RWPE2 (cell line): ENCODE results near the gene TLK1.

Experiments
- ATAC-seq: fragments of 200-7000 bp; cut with Tn5 transposase; 3 replicates; pipeline ENCODE4 v1.9.1; 2021; ENCODE audit warnings: low read depth
- DNase-seq: peaks from one replicate; pipeline ENCODE4 v3.0.0-alpha.2; 2020; ENCODE audit warnings: low spot score
- H3K27ac ChIP-seq: fragments of 450-650 bp; 2 replicates; pipeline ENCODE4 v1.5.1; 2017; ENCODE audit warnings: mild to moderate bottlenecking; ENCODE audit not compliant: poor library complexity, severe bottlenecking
- H3K27me3 ChIP-seq: fragments of 250-450 bp; sonication (Bioruptor Pico); 2 replicates; pipeline ENCODE4 v1.5.1; 2021; ENCODE audit warnings: mild to moderate bottlenecking, moderate library complexity; ENCODE audit not compliant: insufficient read depth, poor library complexity, severe bottlenecking
- H3K36me3 ChIP-seq: fragments of 250-450 bp; sonication (Bioruptor Pico); 2 replicates; pipeline ENCODE4 v1.5.1; 2020; ENCODE audit warnings: low read depth, mild to moderate bottlenecking, moderate library complexity
- H3K4me1 ChIP-seq: fragments of 250-450 bp; sonication (Bioruptor Pico); 2 replicates; pipeline ENCODE4 v1.5.1; 2021; ENCODE audit warnings: mild to moderate bottlenecking, moderate library complexity; ENCODE audit not compliant: insufficient read depth, poor library complexity, severe bottlenecking
- H3K4me3 ChIP-seq: fragments of 250-450 bp; sonication (Bioruptor Pico); 2 replicates; pipeline ENCODE4 v1.5.1; 2021; ENCODE audit warnings: mild to moderate bottlenecking, moderate library complexity; ENCODE audit not compliant: severe bottlenecking
- H3K9me3 ChIP-seq: fragments of 250-450 bp; sonication (Bioruptor Pico); 2 replicates; pipeline ENCODE4 v1.5.1; 2021; ENCODE audit warnings: mild to moderate bottlenecking, moderate library complexity; ENCODE audit not compliant: severe bottlenecking
- CTCF ChIP-seq: fragments of 450-650 bp; IDR thresholded peaks from one replicate; pipeline ENCODE4 v1.5.1; 2017; ENCODE audit warnings: mild to moderate bottlenecking, moderate library complexity; ENCODE audit not compliant: poor library complexity, severe bottlenecking

TLK1 gene

GRCh38 chr2:170973492-170974303 lies 187.0 kb downstream of the TLK1 start:
- Histone ChIP-seq H3K9me3 (no peaks in the 10 kb centered on the region), H3K27me3 (no peaks in the 10 kb centered on the region), H3K4me3 (peak overlapping the region; percentile 68), H3K4me1 (peaks cover 4% of the 10 kb centered on the region), H3K27ac (no peak overlapping the region), H3K36me3 (no peaks in the 10 kb centered on the region)
- peak; percentile 99 for TF ChIP-seq CTCF
- ATAC-seq (peak; percentile 81), DNase-seq (peak; percentile 82)

GRCh38 chr2:170973225-170973491 lies 187.5 kb downstream of the TLK1 start:
- no peak for ATAC-seq
- no peak for TF ChIP-seq CTCF
- Histone ChIP-seq H3K4me3 (peak overlapping the region; percentile 68), H3K36me3 (peaks cover 3% of the 10 kb centered on the region; the same call in 1 of the 2 replicates), H3K27ac (no peak overlapping the region), H3K27me3 (no peaks in the 10 kb centered on the region), H3K4me1 (peaks cover 4% of the 10 kb centered on the region), H3K9me3 (no peaks in the 10 kb centered on the region)
- no peak for DNase-seq

GRCh38 chr2:170972296-170973224 lies 188.1 kb downstream of the TLK1 start:
- no peak for ATAC-seq
- no peak for DNase-seq
- Histone ChIP-seq H3K27ac (no peak overlapping the region), H3K27me3 (no peaks in the 10 kb centered on the region), H3K36me3 (peaks cover 6% of the 10 kb centered on the region; the same call in 1 of the 2 replicates), H3K4me1 (peaks cover 4% of the 10 kb centered on the region), H3K4me3 (peak overlapping the region; percentile 68), H3K9me3 (no peaks in the 10 kb centered on the region)
- no peak for TF ChIP-seq CTCF

- ATAC-seq: no peak
- peaks cover 12% of the 10 kb centered on the region for H3K4me1 ChIP-seq
- no peak for TF ChIP-seq CTCF
- H3K9me3 ChIP-seq: no peaks in the 10 kb centered on the region
- H3K4me3 ChIP-seq: no peak overlapping the region
- H3K27ac ChIP-seq: no peak overlapping the region
- H3K36me3 ChIP-seq: peaks cover 21% of the 10 kb centered on the region
- DNase-seq: no peak
- H3K27me3 ChIP-seq: no peaks in the 10 kb centered on the region
Measured at GRCh38 chr2:170971071-170971470, 189.6 kb downstream of the TLK1 start.
